HG03521 (cell line): Measurements from ENCODE around the gene HSD11B2.

Source experiments
- ATAC-seq: cut with Tn5 transposase; IDR thresholded peaks from one replicate; pipeline ENCODE4 v1.9.1; 2021; ENCODE audit warnings: mild to moderate bottlenecking, moderate library complexity; ENCODE audit not compliant: unreplicated experiment

Gene HSD11B2

DNA sequence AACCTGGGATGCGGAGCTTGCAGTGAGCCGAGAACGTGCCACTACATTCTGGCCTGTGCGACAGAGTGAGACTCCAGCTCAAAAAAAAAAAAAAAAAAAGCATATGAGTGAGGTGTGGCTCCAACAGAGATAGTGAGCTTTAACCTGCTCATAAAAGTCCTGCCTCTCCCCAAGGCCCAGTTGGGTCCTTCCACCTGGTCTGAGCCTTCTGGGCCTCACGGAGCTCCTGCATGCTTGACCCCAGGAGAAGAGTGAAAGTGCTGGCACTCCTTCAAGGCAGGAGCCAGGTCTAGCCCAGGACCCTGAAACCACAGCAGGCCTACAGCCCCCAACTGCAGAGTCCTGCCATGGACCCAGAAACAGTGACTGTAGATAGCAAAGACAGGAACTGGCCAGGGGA, 17.7 kb downstream of the HSD11B2 start:
- ATAC-seq: no peak

- no peak for ATAC-seq
These were observed 18.4 kb downstream of the HSD11B2 start for GRCh38 chr16:67449336-67449735.

DNA sequence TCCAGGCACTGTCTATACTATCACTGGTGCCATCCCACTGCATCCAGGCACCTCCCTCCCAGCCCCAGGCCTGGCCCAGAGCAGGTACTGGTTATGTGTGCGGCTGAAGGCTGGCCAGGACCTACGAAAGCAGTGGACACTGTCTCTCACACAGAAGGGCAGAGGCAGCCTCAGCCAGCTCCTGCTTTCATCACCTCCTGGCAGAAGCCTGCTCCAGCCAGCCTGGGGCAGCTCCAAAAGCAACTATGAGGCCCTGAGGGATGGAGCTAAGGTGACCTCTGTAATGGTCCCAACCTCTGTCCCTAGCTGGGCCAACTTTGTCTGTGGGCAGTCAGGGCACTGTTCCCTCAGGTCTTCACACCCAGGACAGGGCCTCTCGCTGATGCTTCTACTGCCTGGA, 18.8 kb downstream of the HSD11B2 start:
- ATAC-seq: no peak

DNA sequence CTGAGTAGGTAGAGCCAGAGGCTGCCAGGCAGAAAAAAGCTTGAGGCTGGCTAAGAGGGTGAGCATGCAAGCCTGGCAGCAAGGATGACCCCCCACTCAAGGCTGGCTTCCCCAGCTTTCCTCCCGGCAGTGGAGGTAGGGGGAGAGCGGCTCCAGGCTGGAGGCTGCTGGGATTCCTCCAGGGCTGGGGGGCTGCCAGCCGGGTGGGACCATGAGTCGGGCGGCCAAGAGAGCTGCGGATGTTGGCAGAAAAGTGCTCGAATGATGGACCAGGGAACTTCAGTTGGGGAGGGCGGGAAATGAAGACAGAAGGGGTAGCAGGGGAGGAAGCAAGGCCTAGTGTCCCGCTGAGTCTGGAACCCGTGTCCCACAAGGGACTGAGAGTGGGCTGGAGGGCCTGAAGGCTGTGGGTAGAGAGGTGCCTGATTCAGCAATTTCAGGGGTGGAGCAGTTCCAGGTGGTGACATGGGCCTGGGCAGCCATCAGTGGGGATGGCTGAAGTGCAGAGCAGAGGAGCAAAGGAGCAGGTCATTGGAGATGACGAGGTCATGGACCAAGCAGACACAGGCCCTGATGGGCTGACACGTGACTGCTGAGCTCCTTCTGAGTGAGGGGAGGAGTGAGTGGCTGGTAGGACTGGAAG, 20.3 kb downstream of the HSD11B2 start:
- no peak for ATAC-seq

GRCh38 chr16:67451704-67452435, 20.9 kb downstream of the HSD11B2 start:
- ATAC-seq: no peak

- no peak for ATAC-seq
These were observed 23.2 kb downstream of the HSD11B2 start for GRCh38 chr16:67454104-67454503.

GRCh38 chr16:67454852-67455251, 23.9 kb downstream of the HSD11B2 start:
- no peak for ATAC-seq

DNA sequence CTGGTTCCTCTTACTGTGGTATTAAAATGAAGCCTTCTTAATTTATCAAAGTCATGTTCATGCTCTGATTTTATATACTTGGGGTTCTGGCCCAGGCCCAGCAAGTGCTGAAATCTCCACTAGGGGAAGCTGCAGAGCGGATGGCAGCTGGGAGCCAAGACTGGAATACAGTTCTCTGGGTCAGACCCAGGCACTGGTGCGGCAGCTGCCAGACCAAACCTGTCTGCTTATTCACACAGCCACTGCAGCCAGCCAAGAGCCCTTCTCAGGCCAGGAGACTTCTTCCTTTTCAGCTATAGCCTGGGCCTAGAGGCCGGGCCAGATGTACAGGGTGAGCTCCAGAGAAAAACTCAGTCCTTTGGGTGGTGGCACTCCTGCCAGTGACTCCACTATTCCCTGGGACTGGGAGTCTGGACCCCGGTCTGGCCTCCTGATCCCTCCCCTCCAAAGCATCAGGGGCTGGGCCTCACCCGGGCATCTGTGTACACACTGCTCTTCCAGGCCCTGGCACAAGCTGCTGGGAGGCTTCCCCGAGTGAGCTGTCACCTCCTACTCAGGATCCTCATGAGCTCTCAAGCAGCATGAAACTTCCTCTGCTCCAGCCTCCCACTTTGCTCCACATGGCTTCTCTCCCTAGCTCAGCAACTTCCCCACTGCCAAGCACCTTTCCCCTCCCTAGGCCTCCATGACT, 25.6 kb downstream of the HSD11B2 start:
- ATAC-seq: no peak

DNA sequence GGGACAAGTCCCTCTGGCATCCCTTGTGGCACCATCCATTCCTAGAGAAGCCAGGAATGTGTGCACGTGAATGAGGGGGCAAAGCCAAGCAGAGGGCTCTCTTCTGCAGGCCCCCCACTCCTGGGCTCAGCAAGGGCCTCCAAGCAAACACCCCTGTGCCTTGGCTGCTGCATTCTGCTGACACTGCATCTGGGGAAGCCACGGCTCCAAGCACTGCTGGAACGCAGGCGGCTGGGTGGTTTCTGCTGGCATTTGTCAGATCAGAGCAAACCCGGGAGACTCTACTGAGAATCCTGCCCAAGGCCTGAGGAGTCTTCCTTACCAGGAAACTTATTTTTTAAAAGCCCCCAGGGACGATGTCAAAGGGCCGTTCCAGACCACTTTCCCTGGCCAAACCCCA, 26.7 kb downstream of the HSD11B2 start:
- no peak for ATAC-seq

- ATAC-seq: no peak
These were observed 27.3 kb downstream of the HSD11B2 start for GRCh38 chr16:67458121-67458641.

GRCh38 chr16:67459066-67459860, 28.3 kb downstream of the HSD11B2 start:
- ATAC-seq: no peak

DNA sequence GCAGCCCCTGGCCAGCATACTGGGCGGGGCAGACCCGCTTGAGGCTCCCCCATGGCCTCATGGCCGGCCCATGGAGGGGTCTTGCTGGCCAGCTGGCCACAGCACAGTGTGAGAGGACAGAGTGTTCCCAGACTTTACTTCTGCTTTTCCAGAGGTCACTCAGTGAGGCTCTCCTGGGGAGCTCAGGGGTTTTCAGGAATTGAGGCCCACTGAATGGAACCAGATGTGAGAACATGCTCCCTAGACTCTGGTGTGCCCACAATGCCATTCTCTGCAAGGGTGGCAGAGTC, 28.9 kb downstream of the HSD11B2 start:
- no peak for ATAC-seq

DNA sequence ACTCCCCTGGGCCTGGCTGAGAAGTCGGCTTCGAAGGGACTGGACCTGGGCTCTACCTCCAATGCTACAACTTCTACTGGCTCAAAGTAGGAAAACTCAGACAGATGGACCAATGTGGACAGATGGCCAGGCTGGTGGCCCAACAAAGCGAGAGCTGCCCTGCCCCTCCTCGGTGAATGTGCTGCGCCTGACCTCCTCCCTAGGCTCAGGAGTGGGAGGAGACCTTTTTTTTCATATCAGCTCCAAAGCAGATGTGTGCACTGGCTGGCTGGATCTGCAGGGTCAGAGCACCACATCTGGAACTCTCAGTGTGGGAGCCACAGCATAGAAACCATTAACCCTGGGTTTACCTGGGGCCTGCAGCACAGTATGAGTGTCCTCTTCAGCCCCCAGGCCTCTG, 29.2 kb downstream of the HSD11B2 start:
- ATAC-seq: no peak

GRCh38 chr16:67460961-67461360, 30.0 kb downstream of the HSD11B2 start:
- no peak for ATAC-seq

DNA sequence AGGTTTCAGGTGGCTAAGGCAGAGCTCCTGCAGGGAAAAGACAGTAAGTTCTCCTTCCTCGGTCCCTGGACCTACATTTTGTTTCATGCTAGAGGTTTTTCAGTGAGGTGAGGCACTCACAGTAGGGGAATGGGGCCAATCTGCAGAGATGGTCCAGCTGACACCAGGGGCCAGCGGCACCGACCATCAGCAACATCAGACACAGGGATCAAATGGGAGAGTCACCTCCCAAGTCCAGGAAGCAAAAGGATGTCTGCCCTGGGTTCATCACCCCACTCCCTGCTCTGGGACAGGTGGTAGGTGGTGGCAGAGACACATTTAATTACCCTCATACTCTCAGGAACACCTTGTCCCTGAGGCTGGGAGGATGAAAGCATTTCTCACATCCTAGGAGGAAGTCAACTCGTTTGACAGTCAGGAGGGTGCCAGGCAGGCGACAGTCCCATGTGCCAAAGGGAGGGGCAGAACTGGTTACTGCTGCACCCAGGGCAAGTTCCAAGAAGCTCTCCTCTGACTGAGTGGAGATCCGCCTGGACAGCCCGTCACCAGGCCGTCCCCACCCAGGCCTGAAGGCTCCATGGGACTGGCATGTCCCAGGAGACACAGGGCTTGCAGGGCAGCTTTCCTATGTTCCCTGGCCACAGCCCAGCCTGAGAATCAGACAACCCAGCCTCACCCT, 30.8 kb downstream of the HSD11B2 start:
- no peak for ATAC-seq

- ATAC-seq: no peak
These were observed 31.3 kb downstream of the HSD11B2 start for GRCh38 chr16:67462279-67462655.

GRCh38 chr16:67463059-67463458, 32.1 kb downstream of the HSD11B2 start:
- ATAC-seq: no peak

GRCh38 chr16:67463691-67464090, 32.8 kb downstream of the HSD11B2 start:
- no peak for ATAC-seq

- ATAC-seq: no peak
These were observed 33.6 kb downstream of the HSD11B2 start for GRCh38 chr16:67464565-67464964.

DNA sequence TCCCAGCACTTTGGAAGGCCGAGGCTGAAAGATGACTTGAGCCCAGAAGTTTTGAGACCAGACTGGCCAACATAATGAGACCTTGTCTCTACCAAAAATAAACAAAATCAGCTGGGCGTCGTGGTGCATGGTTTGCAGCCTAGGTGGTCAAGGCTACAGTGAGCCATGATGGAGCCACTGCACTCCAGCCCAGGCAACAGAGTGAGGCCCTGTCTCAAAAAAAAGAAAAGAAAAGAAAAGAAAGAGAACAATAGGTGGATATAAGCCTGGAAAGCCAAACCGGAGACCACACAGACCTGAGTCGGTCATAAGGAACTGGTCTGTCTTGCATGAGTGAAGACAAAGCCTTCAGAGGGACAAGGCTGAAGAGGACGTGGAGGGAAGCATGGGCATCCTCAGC, 35.7 kb downstream of the HSD11B2 start:
- ATAC-seq: no peak

GRCh38 chr16:67468731-67469130, 37.8 kb downstream of the HSD11B2 start:
- no peak for ATAC-seq
